Bone marrow (tissue), 2 donors: ENCODE data around the gene CCND3.
"Not testable (repeated sequence)": the region's sequence is repeated elsewhere in the genome, so short reads cannot be mapped to it uniquely, and the experiment has no call there.

Experiments used
- DNase-seq, 2 donors: peaks; one replicate each; lab custom pipeline; 2025; lab: John Stamatoyannopoulos, UW

CCND3 gene

DNA sequence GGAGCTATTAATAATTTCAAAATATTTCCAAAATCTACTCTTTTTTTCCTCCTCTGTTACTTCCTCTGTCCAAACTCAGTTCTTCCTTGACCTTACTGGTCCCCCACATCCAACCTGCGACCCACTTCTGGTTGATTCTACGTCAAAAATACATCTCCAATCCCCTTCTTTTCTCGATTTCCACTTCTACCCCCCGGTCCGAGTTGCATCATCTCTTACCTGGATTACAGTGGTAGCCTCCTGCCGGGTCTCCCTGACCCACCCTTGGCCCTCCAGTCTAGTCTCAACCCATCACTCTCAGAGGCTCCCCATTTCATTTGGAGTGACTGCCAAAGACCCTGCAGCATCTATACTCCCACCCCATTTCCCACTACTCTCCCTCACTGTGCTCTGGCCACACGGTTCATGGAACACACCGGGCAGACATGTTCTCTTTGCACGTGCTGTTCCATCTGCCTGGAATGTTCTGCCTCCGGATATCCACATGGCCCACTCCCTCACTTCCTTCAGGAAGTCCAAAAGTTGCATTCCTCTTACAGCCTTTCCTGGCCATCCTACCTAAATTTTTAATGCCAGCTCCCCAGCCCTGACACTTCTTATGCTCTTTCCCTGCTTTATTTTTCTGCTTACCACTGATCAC lies 6.1 kb upstream of the CCND3 start:
- no peak for DNase-seq

- no peak for DNase-seq
These were observed 1.8 kb upstream of the CCND3 start for GRCh38 chr6:41943456-41943855.

DNA sequence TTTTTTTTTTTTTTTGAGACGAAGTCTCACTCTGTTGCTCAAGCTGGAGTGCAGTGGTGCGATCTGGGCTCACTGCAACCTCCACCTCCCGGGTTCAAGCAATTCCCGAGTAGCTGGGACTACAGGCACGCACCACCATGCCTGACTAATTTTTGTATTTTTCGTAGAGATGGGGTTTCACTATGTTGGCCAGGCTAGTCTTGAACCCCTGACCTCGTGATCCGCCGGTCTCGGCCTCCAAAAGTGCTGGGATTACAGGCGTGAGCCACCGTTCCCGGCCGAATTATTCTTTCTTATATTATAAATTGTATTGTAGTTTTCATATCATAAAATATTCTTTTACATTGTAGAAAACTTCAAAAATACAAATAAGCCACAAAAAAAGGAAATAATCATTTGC lies 1.3 kb upstream of the CCND3 start:
- not testable (repeated sequence) for DNase-seq

DNA sequence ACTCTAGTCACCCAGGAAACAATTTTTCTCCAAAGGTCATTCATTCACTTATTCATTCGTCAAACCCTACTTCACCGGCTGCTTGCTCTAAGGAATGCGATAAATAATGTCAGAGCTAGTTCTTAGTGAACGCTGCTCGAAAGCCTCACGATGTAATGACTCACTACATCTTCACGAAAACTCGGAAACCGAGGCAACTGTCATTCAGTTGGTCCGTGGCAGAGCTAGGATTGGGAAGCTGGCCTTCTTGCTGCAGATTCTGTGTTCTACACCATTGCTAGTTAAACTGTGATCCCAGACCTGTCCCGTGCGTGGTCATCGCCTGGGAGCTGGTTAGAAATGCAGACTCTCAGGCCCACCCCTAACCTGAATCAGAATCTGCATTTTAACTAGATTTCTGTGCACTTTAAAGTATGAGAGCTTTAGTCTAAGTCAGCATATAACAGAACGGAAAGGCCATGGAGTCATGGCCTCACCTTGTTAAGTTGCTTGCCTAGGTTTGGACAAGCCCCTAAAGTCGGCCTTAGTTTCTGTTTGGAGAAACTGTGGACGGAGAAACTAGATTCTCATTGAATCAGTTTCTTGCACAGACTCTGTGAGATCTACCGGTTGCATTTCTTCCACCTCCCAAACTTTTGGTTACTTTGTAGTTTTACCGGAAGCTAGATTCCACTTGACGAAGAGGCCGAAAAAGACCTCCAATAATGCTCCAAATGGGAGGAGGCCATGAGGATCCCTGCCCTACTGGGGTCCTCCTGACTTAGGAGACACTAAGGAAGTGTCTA lies 651 bp upstream of the CCND3 start:
- peak in 1 of 2 donors; percentile 44 for DNase-seq

DNA sequence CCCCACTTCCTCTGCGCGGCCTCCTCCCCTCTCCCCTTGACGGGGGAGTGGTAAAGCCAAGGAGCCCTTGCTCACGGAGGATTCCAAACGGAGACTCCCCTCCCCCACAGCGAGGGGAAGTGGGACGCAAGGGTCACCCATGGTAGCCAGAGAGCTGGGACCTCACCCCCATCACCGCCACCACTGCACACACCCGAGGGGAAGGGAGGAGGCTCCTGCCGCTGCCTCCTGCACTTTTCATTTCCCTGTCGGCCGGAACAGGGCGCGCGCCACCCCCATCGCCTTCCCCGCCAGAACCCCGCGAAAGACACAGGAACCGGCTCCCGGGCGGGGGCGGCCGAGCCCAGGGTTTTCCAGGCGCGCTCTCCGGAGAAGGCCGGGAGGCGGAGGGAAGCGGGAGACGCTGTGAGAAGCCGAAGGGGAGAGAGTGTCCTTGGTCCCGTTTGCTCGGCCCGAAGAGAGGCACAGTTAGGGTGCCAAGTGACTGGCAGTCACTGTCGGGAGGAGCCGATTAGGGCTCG lies 789 bp downstream of the CCND3 start:
- peak in 1 of 2 donors; percentile 46 for DNase-seq

- no peak for DNase-seq
These were observed 1.5 kb downstream of the CCND3 start for GRCh38 chr6:41939848-41940758.

DNA sequence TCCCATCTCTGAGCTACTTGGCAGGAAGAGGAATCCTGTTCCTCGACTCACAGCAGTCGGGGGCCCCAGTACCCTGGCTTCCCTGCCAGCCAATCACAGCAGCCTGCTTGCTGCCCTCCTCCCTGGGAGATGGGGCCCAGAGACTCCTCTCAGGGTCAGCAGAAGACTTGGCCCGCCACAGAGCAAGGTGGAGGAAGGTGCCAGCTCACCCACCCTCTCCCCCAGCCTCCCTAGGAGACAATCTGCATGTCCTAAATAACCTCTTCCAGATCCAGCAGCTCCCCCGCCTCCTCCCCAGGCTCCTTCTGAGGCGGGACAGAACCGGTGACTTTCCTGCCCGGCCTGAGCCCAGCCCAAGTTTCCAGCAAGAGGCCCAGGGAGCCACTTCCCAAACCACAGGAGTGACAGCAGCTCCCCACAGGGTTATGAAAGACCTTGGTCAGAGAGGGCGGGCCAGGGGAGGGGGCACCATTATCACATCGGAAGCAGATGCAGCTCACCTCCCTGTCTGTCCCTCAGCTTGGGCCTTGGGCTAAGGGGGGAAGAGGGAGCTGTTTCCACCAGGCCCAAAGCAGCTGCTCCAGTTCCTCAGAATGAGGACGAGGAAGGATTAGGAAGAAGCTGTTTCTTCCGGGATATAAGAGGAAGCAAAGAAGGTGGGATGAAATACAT lies 2.3 kb downstream of the CCND3 start:
- DNase-seq, result peak; percentile 27 to 46

DNA sequence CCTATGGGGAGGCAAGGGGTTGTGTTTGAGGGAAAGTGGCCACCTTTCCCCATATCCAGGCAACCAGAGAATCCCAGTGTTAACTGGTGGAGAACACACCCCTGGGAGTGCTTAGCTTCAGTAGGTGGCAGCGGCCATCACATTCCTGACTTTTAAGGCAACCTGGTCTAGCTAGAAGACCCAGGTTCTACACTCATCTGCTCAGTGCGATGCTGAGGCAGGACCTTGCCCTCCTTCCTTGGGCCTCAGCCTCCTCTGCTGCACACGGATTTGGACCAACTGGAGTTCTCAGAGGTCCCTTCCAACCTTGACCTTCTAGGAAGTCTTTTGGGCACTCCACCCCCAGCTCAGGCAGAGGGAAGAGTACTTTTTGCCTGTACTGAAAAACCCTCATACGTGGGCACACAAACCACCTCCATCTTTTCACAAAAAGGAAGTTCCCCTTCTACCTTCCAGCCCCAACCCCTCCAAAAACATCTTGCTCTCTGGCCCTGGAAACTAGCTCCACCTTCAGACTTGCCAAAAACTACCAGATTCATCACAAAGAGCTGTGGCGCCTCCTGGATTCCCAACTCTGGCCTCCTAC lies 2.9 kb downstream of the CCND3 start:
- DNase-seq, result no peak

- peak; percentile 31 to 67 for DNase-seq
These were observed 3.6 kb downstream of the CCND3 start for GRCh38 chr6:41937861-41938574.

GRCh38 chr6:41937472-41937860 lies 4.1 kb downstream of the CCND3 start:
- DNase-seq, result no peak

DNA sequence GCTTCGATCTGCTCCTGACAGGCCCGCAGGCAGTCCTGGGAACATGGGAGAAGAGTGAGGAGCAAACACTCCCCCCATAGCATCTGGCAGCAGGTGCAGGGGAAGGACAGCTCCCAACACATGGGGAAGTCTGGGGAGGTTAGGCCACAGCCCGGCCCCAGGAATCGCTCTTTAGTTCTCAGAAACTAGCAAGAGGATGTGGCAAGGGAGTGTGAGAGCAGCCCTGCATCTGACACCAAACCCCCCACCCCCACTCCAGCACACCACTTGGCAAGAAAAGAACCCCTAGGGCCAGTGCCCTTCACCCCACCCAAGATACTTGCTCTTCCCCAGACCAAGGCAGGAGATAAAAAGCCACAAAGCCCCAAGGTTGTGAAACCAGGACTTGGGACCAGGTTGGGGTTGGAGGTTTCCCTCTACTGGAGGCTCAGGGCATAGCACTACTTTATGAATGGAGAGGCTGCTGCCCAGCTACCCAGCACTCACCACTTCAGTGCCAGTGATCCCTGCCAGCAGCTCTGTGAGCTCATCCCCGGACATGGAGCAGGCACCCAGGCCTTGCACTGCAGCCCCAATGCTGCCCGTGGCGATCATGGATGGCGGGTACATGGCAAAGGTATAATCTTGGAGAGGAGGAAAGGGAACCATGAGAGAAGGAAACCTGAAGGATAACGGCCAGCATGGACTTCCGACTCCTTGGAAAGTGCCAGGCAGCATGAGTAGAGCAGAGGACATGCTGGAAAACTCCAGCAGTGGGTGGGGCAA lies 5.4 kb downstream of the CCND3 start:
- peak; percentile 29 to 99 for DNase-seq

- DNase-seq, result no peak
These were observed 5.9 kb downstream of the CCND3 start for GRCh38 chr6:41935685-41936072.

- no peak for DNase-seq
These were observed 6.4 kb downstream of the CCND3 start for GRCh38 chr6:41935193-41935574.

- DNase-seq, result no peak
These were observed 7.1 kb downstream of the CCND3 start for GRCh38 chr6:41934278-41935192.

DNA sequence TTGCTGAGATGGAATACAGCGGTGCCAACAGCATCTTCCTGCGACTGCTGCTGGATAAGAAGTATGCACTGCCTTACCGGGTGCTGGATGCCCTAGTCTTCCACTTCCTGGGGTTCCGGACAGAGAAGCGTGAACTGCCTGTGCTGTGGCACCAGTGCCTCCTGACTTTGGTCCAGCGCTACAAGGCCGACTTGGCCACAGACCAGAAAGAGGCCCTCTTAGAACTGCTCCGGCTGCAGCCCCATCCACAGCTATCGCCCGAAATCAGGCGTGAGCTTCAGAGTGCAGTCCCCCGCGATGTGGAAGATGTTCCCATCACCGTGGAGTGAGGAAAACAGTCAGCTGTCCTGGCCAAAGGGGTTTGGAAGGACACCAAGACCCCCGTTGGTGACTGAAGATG lies 9.2 kb downstream of the CCND3 start:
- DNase-seq, result no peak

- no peak for DNase-seq
These were observed 9.8 kb downstream of the CCND3 start for GRCh38 chr6:41931792-41932191.

- DNase-seq, result no peak
These were observed 11.7 kb downstream of the CCND3 start for GRCh38 chr6:41929924-41930323.

DNA sequence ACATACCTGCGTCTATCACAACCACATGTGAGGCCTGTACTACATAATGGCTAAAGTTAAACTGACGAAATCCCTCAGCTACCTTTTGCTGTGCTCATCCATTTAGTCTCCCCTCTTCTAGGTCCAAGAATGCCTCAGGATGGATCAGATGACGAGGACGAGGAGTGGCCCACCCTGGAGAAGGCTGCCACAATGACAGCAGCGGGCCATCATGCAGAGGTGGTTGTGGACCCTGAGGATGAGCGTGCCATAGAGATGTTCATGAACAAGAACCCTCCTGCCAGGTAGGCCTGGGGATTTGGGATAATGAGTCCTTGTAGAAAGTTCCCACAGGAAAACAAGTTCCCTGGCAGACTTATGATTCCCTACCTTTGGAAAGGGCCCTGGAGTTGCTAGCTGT lies 14.4 kb downstream of the CCND3 start:
- no peak for DNase-seq

- no peak for DNase-seq
These were observed 19.5 kb downstream of the CCND3 start for GRCh38 chr6:41922154-41922553.
